DMS 273 (cell line): Measurements from ENCODE around the gene SAG.

Experiments
- DNase-seq: peaks from one replicate; lab custom pipeline; 2025; ENCODE audit not compliant: unreplicated experiment; lab: John Stamatoyannopoulos, UW

SAG gene

DNA sequence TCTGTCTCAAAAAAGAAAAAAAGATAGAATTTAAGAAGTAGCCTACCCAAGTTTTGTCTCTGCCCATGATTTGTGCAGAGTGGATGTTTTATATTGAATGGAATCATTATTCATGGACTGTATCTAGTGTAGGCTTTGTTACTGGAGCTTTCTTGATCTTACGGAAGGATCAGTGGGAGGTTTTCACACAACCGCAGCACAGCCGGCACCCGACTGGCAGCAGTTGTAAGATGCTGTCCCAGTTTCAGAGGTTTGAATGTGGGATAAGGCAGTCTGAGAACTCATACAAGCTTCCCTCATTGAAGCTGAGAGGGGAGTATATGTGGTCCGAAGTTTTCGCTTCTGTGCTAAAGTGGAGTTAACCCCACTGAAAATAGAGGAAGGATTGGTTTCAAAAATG, 19.7 kb upstream of the SAG start:
- no peak for DNase-seq

DNA sequence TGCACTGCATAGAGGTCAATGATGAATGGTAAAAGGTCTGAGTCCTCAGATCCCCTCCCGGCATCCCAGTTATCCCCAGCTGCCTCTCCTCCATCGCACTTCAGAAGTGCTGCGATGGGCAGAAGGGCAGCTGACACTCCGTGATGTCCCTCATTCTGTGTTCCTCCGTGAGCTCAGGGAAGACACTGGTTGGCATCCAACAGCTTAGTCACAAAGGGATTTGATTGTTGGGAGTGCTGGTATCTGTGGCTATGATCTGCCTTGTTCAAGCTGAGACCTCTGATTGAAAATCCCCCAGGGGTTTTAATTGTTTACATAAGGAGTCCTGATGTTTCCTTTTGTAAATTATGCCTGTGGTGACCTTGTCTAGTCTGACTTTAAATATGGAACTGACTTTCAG, 19.0 kb upstream of the SAG start:
- DNase-seq: no peak

DNA sequence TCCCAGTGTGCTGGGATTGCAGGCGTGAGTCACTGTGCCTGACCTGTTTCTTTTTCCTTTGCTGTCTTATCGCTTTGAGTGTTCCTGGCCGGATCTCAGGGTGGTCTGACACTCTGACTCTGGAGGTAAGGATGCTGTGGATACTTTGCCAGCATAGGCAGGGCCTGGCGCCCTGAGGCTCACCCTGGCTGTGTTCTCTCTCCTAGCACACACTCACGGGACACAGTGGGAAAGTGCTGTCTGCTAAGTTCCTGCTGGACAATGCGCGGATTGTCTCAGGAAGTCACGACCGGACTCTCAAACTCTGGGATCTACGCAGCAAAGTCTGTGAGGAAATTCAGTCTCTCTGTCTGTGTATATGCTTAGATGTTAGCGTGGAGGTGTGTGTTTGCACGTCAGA, 18.0 kb upstream of the SAG start:
- DNase-seq: no peak

DNA sequence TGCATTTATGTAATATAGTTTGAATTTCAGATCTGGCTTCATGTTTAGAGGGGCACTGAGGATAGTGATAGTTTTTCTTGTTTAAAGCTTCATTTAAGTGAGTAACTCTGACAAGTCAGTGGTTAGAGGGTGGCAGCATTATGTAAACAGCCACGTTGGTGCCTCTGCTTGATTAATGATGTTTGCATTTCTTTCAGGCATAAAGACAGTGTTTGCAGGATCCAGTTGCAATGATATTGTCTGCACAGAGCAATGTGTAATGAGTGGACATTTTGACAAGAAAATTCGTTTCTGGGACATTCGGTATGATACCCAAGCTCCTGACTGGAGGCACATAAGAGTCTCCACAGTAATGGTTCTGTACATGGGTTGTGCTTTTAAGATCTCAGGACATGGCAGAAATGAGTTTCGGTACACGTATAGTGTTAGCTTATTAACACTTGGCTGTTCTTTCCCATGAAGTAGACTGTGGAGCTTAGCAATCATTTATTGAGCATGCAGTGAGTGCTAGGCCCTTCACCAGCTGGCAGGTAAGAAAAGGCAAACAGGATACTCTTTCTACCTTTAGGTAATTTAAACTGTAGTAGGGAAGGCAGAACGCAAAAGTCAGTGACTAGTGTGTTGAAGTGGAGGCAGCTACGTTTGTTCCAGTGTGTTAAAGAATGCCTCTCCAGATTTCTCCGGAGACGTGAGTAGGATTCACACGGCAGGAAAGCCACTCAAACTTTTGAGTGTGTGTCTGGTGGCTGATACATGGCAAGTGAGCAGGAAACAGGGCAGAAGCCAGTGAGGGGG, 17.4 kb upstream of the SAG start:
- DNase-seq: no peak

- DNase-seq: no peak
Measured at GRCh38 chr2:233295891-233296290, 11.7 kb upstream of the SAG start.

GRCh38 chr2:233297076-233297475, 10.5 kb upstream of the SAG start:
- no peak for DNase-seq

GRCh38 chr2:233300401-233300800, 7.2 kb upstream of the SAG start:
- DNase-seq: no peak

DNA sequence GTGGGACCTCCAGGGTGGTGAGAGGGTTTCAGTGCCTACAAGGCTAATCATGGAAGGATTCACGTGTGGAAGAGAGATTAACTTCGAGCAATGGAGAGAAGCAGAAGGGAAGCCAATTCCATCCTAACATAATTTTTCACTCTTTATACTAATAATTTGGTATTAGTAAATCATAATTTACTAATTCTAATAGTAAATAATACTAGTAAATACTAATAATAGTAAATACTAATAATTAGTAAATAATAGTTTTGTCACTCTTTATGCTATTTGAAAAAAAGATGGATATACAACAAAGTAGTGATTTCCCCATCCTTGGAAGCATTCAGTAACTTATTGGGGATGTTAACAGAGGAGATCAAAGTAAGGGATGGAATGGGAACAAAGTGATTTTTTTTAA, 6.4 kb upstream of the SAG start:
- no peak for DNase-seq

GRCh38 chr2:233301811-233302210, 5.8 kb upstream of the SAG start:
- no peak for DNase-seq

- DNase-seq: no peak
Measured at GRCh38 chr2:233303252-233303651, 4.4 kb upstream of the SAG start.

- no peak for DNase-seq
Measured at GRCh38 chr2:233311241-233311926, 3.8 kb downstream of the SAG start.

- DNase-seq: no peak
Measured at GRCh38 chr2:233312874-233313273, 5.3 kb downstream of the SAG start.

- DNase-seq: no peak
Measured at GRCh38 chr2:233314180-233314925, 6.7 kb downstream of the SAG start.

DNA sequence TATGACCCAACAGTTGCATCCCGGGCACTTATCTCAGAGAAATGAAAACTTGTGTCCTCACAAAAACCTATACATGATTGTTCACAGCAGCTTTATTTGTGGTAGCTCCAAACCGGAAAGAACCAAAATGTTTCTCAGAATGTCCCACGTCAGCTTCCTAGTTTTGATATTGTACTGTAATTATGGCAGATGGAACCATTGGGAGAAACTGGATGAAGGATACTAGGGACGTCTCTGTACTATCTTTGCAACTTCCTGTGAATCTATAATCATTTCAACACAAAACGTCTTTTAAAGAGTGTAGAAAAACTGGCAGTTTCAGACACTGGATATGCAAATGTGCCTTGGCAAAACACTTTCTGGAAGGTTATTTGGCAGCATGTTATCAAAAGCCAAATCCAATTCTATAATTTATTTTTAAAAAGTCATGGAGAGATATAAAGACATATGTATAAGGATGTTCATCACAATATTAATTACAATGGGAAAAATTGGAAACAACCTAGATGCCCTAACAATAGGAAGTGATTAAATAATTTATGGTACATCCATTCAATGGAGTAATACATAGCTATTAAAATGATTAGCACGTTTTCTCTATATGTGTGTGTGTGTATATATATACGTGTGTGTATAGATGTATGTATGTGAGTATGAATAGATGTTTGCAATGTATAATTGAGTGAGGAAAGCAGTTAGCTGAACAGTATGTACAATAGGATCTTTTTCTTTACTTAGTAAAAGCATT, 9.8 kb downstream of the SAG start:
- DNase-seq: no peak

- no peak for DNase-seq
Measured at GRCh38 chr2:233319256-233319655, 11.6 kb downstream of the SAG start.

GRCh38 chr2:233320470-233320869, 12.9 kb downstream of the SAG start:
- no peak for DNase-seq

DNA sequence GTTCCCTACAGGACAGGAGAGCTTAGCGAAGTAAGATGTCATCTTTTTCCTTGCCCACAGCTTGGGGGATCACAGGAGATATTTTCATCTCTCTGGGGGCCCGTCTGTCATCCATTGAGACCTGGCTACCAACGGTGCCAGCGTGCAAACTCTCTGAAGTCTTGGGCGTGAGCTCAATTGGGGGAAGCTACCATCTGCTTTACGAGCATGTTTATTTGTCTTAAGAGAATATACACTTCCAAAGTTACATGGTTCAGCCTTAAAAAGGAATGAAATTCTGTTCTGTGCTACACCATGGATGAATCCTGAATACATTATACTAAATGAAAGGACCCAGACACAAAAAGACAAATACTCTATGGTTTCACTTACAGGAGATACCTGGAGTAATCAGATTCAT, 13.6 kb downstream of the SAG start:
- peak; percentile 50 for DNase-seq

DNA sequence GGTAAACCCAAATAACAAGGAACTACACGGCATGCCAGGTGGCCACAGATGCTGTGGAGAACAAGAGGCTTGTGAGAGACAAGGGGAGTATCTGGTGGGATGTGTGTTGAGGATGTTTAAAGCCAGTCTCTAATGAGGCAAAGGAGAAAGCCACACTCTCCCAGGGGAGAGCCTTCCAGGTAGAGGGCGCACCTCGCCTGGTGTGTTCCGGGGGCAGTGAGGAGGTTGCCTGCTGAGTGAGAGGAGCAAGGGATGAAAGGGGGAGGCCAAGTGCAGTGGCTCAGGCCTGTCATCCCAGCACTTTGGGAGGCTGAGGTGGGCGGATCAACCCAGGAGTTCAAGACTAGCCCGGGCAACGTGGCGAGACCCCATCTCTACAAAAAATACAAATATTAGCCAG, 16.2 kb downstream of the SAG start:
- no peak for DNase-seq

- DNase-seq: no peak
Measured at GRCh38 chr2:233325256-233325655, 17.6 kb downstream of the SAG start.

DNA sequence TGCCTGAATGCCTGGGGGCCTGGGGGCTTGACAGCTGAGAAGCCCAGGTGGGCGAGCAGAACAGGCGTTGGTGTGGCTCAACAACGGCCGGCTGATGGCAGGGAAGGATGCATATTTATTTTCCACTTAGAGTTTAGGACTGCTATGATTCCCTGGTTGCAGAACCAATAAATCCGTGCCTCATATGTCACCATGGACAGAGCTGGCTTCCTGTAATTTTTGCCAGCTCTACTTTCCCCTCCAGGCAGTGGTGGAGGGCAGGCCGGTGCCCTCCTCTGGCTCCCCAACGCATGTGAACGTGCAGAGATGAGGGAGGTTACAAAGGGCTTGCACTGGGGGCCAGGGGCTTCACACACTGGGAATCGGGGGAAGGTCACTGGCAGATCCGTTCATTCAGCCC, 18.2 kb downstream of the SAG start:
- DNase-seq: no peak

DNA sequence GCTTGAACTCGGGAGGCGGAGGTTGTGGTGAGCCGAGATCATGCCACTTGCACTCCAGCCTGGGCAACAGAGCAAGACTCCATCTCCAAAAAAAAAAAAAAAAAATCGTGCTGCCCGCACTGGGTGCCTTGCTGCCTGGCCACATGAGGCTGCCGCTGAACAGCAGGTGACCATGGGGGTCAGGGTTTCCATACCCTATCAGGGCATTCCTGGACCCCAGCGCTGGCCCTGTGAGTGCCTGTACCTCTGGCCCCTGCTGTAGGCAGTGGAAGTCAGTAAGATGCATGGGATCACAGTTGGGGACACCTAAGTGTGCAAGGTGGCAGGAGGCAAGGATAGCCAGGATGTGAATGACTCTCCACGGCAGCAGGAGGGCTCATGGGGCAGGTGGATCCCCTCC, 18.9 kb downstream of the SAG start:
- DNase-seq: no peak
